A549 (cell line): Measurements from ENCODE around the gene DGKK. TPM values are rescaled to one million over a fixed set of nuclear protein-coding genes. Genes with fewer than 3 reads are reported as not detected.

Experiments
- ATAC-seq, 2 experiments: fragments of 200-7000 bp in 1 of 2; fragments of >200 bp in 1 of 2; cut with Nextera tagmentation in 1 of 2; cut with Tn5 transposase in 1 of 2; 3 replicates each; pipeline versions ENCODE4 v1.8.0 to v1.9.1; 2018 to 2020; ENCODE audit warnings: mild to moderate bottlenecking in 1 of 2, moderate library complexity in 1 of 2
- CTCF ChIA-PET: fragments of 300-600 bp; sonication (Branson Sonifier 250); formaldehyde crosslinking; extraction: SDS; loops from one replicate; lab custom pipeline; 2021; ENCODE audit warnings: antibody characterized with exemption, inconsistent platforms; lab: Yijun Ruan, JAX
- POLR2A ChIA-PET: fragments of 350-600 bp; formaldehyde crosslinking; extraction: SDS; loops from one replicate; lab custom pipeline; 2021; ENCODE audit warnings: antibody characterized with exemption, inconsistent platforms; lab: Yijun Ruan, JAX
- DNase-seq, 2 experiments: peaks; one replicate each; pipeline versions ENCODE4 v3.0.0 to v3.0.0-alpha.2; 2011 to 2016; ENCODE audit warnings: low read depth in 1 of 2, low spot score in 1 of 2
- FAIRE-seq: peaks from 2 replicates; lab custom pipeline; 2011; peaks lifted over from hg19 to GRCh38; lab: Jason Lieb, UNC
- H3K27ac ChIP-seq, 2 experiments: fragments of >200 bp; sonication (Bioruptor Twin); formaldehyde crosslinking; 3 replicates each; pipeline ENCODE4 v1.5.1; 2016 to 2017
- H3K4me1 ChIP-seq: fragments of >200 bp; sonication (Bioruptor Twin); formaldehyde crosslinking; 3 replicates; pipeline ENCODE4 v1.6.1; 2016
- H3K4me2 ChIP-seq: fragments of >200 bp; sonication (Bioruptor Twin); formaldehyde crosslinking; 3 replicates; pipeline ENCODE4 v1.6.1; 2016
- H3K4me3 ChIP-seq: fragments of >200 bp; sonication (Bioruptor Twin); formaldehyde crosslinking; 3 replicates; pipeline ENCODE4 v1.5.1; 2016
- H3K9me3 ChIP-seq: fragments of >200 bp; sonication (Bioruptor Twin); formaldehyde crosslinking; 3 replicates; pipeline ENCODE4 v1.6.1; 2016
- ATOH8 ChIP-seq: fragments of 250-450 bp; sonication (Bioruptor Pico); IDR thresholded peaks from 2 replicates; pipeline ENCODE4 v1.5.0; 2020; ENCODE audit warnings: low read depth, mild to moderate bottlenecking, moderate library complexity
- BHLHE40 ChIP-seq: IDR thresholded peaks from 2 replicates; pipeline ENCODE4 v1.6.1; 2012; ENCODE audit warnings: low read depth, low read length, inconsistent platforms
- CBX2 ChIP-seq: fragments of 200-600 bp; sonication (generic); IDR thresholded peaks from 2 replicates; pipeline ENCODE4 v1.6.1; 2016; ENCODE audit warnings: low read depth, mild to moderate bottlenecking, borderline replicate concordance
- CBX8 ChIP-seq: fragments of 200-600 bp; sonication (generic); IDR thresholded peaks from 2 replicates; pipeline ENCODE4 v1.6.1; 2016
- CEBPB ChIP-seq, 2 experiments: fragments of >200 bp in 1 of 2; sonication (Bioruptor Twin) in 1 of 2; formaldehyde crosslinking in 1 of 2; IDR thresholded peaks; 2 replicates each; pipeline ENCODE4 v1.6.1; 2012 to 2016
- CHD4 ChIP-seq: fragments of 200-600 bp; sonication (generic); IDR thresholded peaks from 2 replicates; pipeline ENCODE4 v1.6.1; 2016; ENCODE audit warnings: antibody characterized with exemption, mild to moderate bottlenecking, borderline replicate concordance
- E2F6 ChIP-seq: IDR thresholded peaks from 2 replicates; pipeline ENCODE4 v1.6.1; 2012; ENCODE audit warnings: low read depth, borderline replicate concordance
- EHF ChIP-seq: fragments of 250-450 bp; sonication (Bioruptor Pico); IDR thresholded peaks from 2 replicates; pipeline ENCODE4 v1.5.0; 2020; ENCODE audit warnings: mild to moderate bottlenecking
- EP300 ChIP-seq, 2 experiments: fragments of >200 bp; sonication (Bioruptor Twin); formaldehyde crosslinking; IDR thresholded peaks; 2 replicates in 1 of 2; 3 replicates in 1 of 2; pipeline ENCODE4 v1.6.1; 2016 to 2017
- FOSB ChIP-seq: fragments of 250-450 bp; sonication (Bioruptor Pico); IDR thresholded peaks from 2 replicates; pipeline ENCODE4 v1.5.0; 2020; ENCODE audit warnings: mild to moderate bottlenecking, moderate library complexity
- FOSL2 ChIP-seq, 2 experiments: fragments of 450-650 bp in 1 of 2; fragments of >200 bp in 1 of 2; sonication (Bioruptor Twin) in 1 of 2; formaldehyde crosslinking; IDR thresholded peaks; 2 replicates each; pipeline versions ENCODE4 v1.5.0 to v1.6.1; 2016 to 2020; ENCODE audit warnings: mild to moderate bottlenecking in 1 of 2, moderate library complexity in 1 of 2
- HDAC2 ChIP-seq: fragments of 200-600 bp; sonication (generic); IDR thresholded peaks from 2 replicates; pipeline ENCODE4 v1.6.1; 2016
- HOXB13 ChIP-seq: fragments of 250-450 bp; sonication (Bioruptor Pico); IDR thresholded peaks from 2 replicates; pipeline ENCODE4 v1.5.0; 2020; ENCODE audit warnings: low read depth, mild to moderate bottlenecking, moderate library complexity
- JUN ChIP-seq, 2 experiments: fragments of >200 bp; sonication (Bioruptor Twin); formaldehyde crosslinking; IDR thresholded peaks; 2 replicates in 1 of 2; 3 replicates in 1 of 2; pipeline ENCODE4 v1.6.1; 2016 to 2017
- KDM1A ChIP-seq: fragments of 200-600 bp; sonication (generic); IDR thresholded peaks from 2 replicates; pipeline ENCODE4 v1.6.1; 2016; ENCODE audit warnings: low read depth, mild to moderate bottlenecking
- KDM5A ChIP-seq: fragments of 200-600 bp; sonication (generic); IDR thresholded peaks from 2 replicates; pipeline ENCODE4 v1.6.1; 2016; ENCODE audit warnings: antibody characterized with exemption, mild to moderate bottlenecking
- MAX ChIP-seq: IDR thresholded peaks from 2 replicates; pipeline ENCODE4 v1.6.1; 2012
- MAZ ChIP-seq: fragments of 150-350 bp; IDR thresholded peaks from 2 replicates; pipeline ENCODE4 v1.6.1; 2014; ENCODE audit warnings: antibody characterized with exemption, low read depth, low read length, borderline replicate concordance
- MYC ChIP-seq: IDR thresholded peaks from 2 replicates; pipeline ENCODE4 v1.6.1; 2012; ENCODE audit warnings: mild to moderate bottlenecking, inconsistent platforms, low read length, improper control_type of control experiment, borderline replicate concordance
- NFE2L2 ChIP-seq: fragments of 150-350 bp; conservative IDR thresholded peaks from 2 replicates; pipeline ENCODE4 v1.6.1; 2014; ENCODE audit warnings: low read length
- NPAS2 ChIP-seq: fragments of 250-450 bp; sonication (Bioruptor Pico); IDR thresholded peaks from 2 replicates; pipeline ENCODE4 v1.8.0; 2022; ENCODE audit warnings: mild to moderate bottlenecking, moderate library complexity, borderline replicate concordance
- NR3C1 ChIP-seq: fragments of >200 bp; sonication (Bioruptor Twin); formaldehyde crosslinking; IDR thresholded peaks from 3 replicates; pipeline ENCODE4 v1.6.1; 2017
- PHF8 ChIP-seq: fragments of 200-600 bp; sonication (generic); IDR thresholded peaks from 2 replicates; pipeline ENCODE4 v1.6.1; 2016; ENCODE audit warnings: low read depth, mild to moderate bottlenecking, antibody characterized with exemption, moderate library complexity, borderline replicate concordance
- POLR2A ChIP-seq: IDR thresholded peaks from 2 replicates; pipeline ENCODE4 v1.6.1; 2012; ENCODE audit warnings: mild to moderate bottlenecking, low read length
- RAD21 ChIP-seq, 2 experiments: fragments of >200 bp in 1 of 2; sonication (Bioruptor Twin) in 1 of 2; formaldehyde crosslinking in 1 of 2; IDR thresholded peaks in 1 of 2; conservative IDR thresholded peaks in 1 of 2; 2 replicates in 1 of 2; 3 replicates in 1 of 2; pipeline ENCODE4 v1.6.1; 2012 to 2018; ENCODE audit warnings: inconsistent platforms in 1 of 2
- RNF2 ChIP-seq: fragments of 200-600 bp; sonication (generic); IDR thresholded peaks from 2 replicates; pipeline ENCODE4 v1.6.1; 2016; ENCODE audit warnings: low read depth, mild to moderate bottlenecking, antibody characterized with exemption, moderate library complexity, borderline replicate concordance
- SMC3 ChIP-seq: fragments of >200 bp; sonication (Bioruptor Twin); formaldehyde crosslinking; IDR thresholded peaks from 3 replicates; pipeline ENCODE4 v1.6.1; 2018; ENCODE audit warnings: inconsistent platforms
- SREBF2 ChIP-seq: fragments of 450-650 bp; IDR thresholded peaks from 2 replicates; pipeline ENCODE4 v1.6.1; 2014; ENCODE audit warnings: mild to moderate bottlenecking, moderate library complexity
- TP53 ChIP-seq: fragments of 250-450 bp; sonication (Bioruptor Pico); IDR thresholded peaks from 2 replicates; pipeline ENCODE4 v1.5.0; 2021; ENCODE audit warnings: mild to moderate bottlenecking, moderate library complexity
- WGBS: methylation state at CpG from one replicate; pipeline ENCODE4 v1.1.6; 2017; ENCODE audit errors: missing lambda C conversion rate; 5-methylcytosine and 5-hydroxymethylcytosine counted together
- polyA plus RNA-seq, 4 experiments: library from polyadenylated mRNA; depleted of rRNA in 3 of 4; stranded (reverse); fragments of >200 nt; fragmentation: RNase III in 1 of 4; extraction: RNeasy Plus Mini Kit Qiagen cat#74134 plus additional on column Dnase treatment in 1 of 4; gene quantifications; 2 replicates in 3 of 4; 3 replicates in 1 of 4; pipeline ENCODE4 v1.2.3, GENCODE V29; 2011 to 2017
- TF ChIP-seq, protein P1 (sequence below): fragments of 250-450 bp; sonication (Bioruptor Pico); IDR thresholded peaks from 2 replicates; pipeline ENCODE4 v1.5.0; 2021; ENCODE audit warnings: mild to moderate bottlenecking, moderate library complexity, borderline replicate concordance

Gene DGKK
- polyA plus RNA-seq, 2 of the 4 experiments (the other 2 are of a cell fraction) = not detected

DNA sequence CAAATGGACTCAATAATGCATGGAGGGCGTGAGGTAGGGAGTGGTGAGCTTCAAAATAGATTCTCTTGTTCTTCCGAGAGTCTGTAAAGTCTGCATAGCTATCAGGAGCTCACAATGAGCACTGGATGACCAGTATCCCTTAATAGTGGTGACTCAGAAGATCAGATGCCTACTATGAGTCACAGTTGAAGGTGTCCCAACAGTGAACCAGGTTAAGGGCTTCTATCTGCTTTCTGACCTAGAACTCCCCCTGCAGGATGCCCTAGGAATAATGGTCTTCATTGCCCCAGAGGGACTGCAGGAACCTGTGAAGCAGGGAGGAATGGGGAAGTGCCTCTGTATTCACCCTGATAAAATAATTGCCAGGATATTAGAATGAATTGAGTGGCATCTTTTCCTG, 22.1 kb downstream of the DGKK start:
- FAIRE-seq = no peak
- peak in 1 of 2 experiments; percentile 25; a peak in 1 of 5 replicates for TF ChIP-seq RAD21 (conservative IDR thresholded peaks at IDR 0.05 in 1 of 2, IDR thresholded peaks at IDR 0.05 in 1 of 2)
- no peak for TF ChIP-seq CEBPB (IDR thresholded peaks at IDR 0.05)
- no peak for TF ChIP-seq FOSL2 (IDR thresholded peaks at IDR 0.05)
- TF ChIP-seq FOSL2 (CRISPR knock-in tag; IDR thresholded peaks at IDR 0.05) = peak; percentile 39; the same call in 1 of the 2 replicates
- ATAC-seq = peak; percentile 58 to 76
- DNase-seq = peak; percentile 1 to 48
- Histone ChIP-seq H3K4me1 (no peaks in the 10 kb centered on the region), H3K9me3 (no peaks in the 10 kb centered on the region), H3K27ac (no peak overlapping the region), H3K4me2 (no peak overlapping the region), H3K4me3 (no peak overlapping the region)
- ChIA-PET CTCF (interaction anchor here (1.7 kb wide), 1 partner anchor 348 kb away, joined by 7 read pairs; no protein-coding TSS in a partner anchor), POLR2A (no interaction called here)
- WGBS = 5% methylated on average over 2 of the region's 2 CpGs

- WGBS = 39% methylated on average over 3 of the region's 3 CpGs
- FAIRE-seq (no peak), ATAC-seq (no peak), DNase-seq (no peak)
- H3K9me3 ChIP-seq = no peaks in the 10 kb centered on the region
- CTCF ChIA-PET = interaction anchor here (1.7 kb wide), 1 partner anchor 347 kb away, joined by 7 read pairs; no protein-coding TSS in a partner anchor
- no peak overlapping the region for H3K27ac ChIP-seq
- H3K4me1 ChIP-seq = no peaks in the 10 kb centered on the region
- POLR2A ChIA-PET = no interaction called here
- no peak overlapping the region for H3K4me3 ChIP-seq
- H3K4me2 ChIP-seq = no peak overlapping the region
- TF ChIP-seq KDM5A = no peak
- no peak for TF ChIP-seq EHF (CRISPR knock-in tag)
- TF ChIP-seq RNF2 = no peak
- TF ChIP-seq, protein P1, sequence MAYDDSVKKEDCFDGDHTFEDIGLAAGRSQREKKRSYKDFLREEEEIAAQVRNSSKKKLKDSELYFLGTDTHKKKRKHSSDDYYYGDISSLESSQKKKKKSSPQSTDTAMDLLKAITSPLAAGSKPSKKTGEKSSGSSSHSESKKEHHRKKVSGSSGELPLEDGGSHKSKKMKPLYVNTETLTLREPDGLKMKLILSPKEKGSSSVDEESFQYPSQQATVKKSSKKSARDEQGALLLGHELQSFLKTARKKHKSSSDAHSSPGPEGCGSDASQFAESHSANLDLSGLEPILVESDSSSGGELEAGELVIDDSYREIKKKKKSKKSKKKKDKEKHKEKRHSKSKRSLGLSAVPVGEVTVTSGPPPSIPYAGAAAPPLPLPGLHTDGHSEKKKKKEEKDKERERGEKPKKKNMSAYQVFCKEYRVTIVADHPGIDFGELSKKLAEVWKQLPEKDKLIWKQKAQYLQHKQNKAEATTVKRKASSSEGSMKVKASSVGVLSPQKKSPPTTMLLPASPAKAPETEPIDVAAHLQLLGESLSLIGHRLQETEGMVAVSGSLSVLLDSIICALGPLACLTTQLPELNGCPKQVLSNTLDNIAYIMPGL = no peak
- TF ChIP-seq KDM1A = no peak
- TF ChIP-seq HDAC2 = no peak
- no peak for TF ChIP-seq FOSB
- no peak for TF ChIP-seq POLR2A
- no peak for TF ChIP-seq MYC
- no peak for TF ChIP-seq SREBF2
- TF ChIP-seq BHLHE40 = no peak
- no peak for TF ChIP-seq NR3C1
- TF ChIP-seq, all 56 proteins: peak for 0
Measured at GRCh38 chrX:50447535-50447934, 23.1 kb downstream of the DGKK start.

DNA sequence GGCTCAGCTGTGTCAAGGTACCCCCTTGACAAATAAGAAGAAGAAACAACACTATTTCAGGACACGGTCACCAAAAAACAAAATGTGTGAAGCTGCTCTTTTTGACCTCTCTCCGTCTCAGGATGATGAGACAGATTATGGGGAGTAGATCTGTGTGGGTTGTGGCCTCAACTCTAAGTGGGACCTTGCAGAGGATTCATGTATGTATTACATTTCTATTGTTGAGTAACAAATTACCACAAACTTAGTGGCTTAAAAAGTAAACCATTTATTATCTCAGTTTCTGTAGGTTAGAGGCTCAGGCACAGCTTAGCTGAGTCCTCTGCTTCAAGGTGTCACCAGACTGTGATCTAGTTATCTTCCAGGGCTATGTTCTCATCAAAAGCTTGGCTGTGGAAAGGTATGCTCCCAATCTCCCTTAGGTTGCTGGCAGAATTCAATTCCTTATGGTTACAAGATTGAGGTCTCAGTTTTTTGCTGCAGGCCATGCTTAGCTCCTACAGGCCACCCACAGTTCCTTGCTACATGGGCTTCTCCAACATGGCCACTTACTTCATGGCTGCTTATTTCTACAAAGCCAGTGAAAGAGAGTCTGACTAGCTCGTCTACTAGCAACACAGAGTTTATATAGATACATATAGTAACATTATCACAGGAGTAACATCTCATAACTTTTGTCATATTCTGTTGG, 28.1 kb downstream of the DGKK start:
- no peak for DNase-seq
- TF ChIP-seq ATOH8 (CRISPR knock-in tag) (no peak), MAZ (no peak), SMC3 (no peak), CBX8 (no peak), E2F6 (no peak), POLR2A (no peak), EP300 (IDR thresholded peaks at IDR 0.05) (no peak), NFE2L2 (no peak), PHF8 (no peak), TP53 (CRISPR knock-in tag) (no peak), JUN (IDR thresholded peaks at IDR 0.05) (no peak), CHD4 (no peak), MAX (no peak), FOSL2 (IDR thresholded peaks at IDR 0.05) (no peak), FOSL2 (CRISPR knock-in tag; IDR thresholded peaks at IDR 0.05) (no peak), HOXB13 (CRISPR knock-in tag) (no peak), RAD21 (conservative IDR thresholded peaks at IDR 0.05 in 1 of 2, IDR thresholded peaks at IDR 0.05 in 1 of 2) (no peak), NPAS2 (CRISPR knock-in tag) (no peak), CBX2 (no peak), SREBF2 (no peak)
- TF ChIP-seq, protein P1 = no peak
- TF ChIP-seq, all 56 proteins: peak for 0
- no peak overlapping the region for H3K27ac ChIP-seq
- H3K4me2 ChIP-seq = no peak overlapping the region
- ATAC-seq = no peak
- ChIA-PET CTCF (no interaction called here), POLR2A (no interaction called here)
- peak; percentile 85 for FAIRE-seq
- no peaks in the 10 kb centered on the region for H3K4me1 ChIP-seq
- WGBS = 7% methylated on average over 3 of the region's 3 CpGs
- H3K9me3 ChIP-seq = no peaks in the 10 kb centered on the region
- no peak overlapping the region for H3K4me3 ChIP-seq
